ENCODE data around the gene ARHGAP11A. TPM values are rescaled to one million over a fixed set of nuclear protein-coding genes. Genes with fewer than 3 reads are reported as not detected.

ARHGAP11A gene
- total RNA-seq, 1 experiment from 2014 or later: 102 TPM

DNA sequence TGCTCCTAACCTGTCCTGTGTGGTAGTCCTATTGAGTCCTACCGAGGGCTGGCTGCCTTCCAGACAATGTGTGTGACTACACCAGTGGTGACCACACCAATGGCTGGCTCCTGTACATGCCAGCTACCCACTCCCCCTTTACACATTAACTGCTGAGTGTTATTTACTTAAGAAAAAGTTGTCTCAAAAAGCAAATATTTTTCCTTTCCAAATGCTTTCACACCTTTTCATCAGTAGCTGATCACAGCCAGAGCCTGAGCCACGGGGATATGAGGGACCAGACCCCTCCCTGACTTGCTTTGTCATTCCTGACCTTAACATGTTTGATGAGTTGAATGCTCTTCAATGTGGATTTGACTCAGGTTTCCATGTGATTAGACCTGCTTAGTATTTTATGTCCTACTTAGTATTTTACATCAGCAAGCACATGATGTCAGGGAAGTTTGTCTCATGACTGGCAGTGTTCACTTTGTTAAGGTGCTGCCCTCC lies 72.9 kb downstream of the ARHGAP11A start (continued):
- TF ChIP-seq, protein P1, sequence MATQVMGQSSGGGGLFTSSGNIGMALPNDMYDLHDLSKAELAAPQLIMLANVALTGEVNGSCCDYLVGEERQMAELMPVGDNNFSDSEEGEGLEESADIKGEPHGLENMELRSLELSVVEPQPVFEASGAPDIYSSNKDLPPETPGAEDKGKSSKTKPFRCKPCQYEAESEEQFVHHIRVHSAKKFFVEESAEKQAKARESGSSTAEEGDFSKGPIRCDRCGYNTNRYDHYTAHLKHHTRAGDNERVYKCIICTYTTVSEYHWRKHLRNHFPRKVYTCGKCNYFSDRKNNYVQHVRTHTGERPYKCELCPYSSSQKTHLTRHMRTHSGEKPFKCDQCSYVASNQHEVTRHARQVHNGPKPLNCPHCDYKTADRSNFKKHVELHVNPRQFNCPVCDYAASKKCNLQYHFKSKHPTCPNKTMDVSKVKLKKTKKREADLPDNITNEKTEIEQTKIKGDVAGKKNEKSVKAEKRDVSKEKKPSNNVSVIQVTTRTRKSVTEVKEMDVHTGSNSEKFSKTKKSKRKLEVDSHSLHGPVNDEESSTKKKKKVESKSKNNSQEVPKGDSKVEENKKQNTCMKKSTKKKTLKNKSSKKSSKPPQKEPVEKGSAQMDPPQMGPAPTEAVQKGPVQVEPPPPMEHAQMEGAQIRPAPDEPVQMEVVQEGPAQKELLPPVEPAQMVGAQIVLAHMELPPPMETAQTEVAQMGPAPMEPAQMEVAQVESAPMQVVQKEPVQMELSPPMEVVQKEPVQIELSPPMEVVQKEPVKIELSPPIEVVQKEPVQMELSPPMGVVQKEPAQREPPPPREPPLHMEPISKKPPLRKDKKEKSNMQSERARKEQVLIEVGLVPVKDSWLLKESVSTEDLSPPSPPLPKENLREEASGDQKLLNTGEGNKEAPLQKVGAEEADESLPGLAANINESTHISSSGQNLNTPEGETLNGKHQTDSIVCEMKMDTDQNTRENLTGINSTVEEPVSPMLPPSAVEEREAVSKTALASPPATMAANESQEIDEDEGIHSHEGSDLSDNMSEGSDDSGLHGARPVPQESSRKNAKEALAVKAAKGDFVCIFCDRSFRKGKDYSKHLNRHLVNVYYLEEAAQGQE (IDR thresholded peaks at IDR 0.05; ENCODE audit: low read depth): no peak
- no peak for TF ChIP-seq ELF1 (IDR thresholded peaks at IDR 0.05; ENCODE audit: borderline replicate concordance, low read depth)
- TF ChIP-seq ZFX (IDR thresholded peaks at IDR 0.05): no peak
- TF ChIP-seq, protein P2, sequence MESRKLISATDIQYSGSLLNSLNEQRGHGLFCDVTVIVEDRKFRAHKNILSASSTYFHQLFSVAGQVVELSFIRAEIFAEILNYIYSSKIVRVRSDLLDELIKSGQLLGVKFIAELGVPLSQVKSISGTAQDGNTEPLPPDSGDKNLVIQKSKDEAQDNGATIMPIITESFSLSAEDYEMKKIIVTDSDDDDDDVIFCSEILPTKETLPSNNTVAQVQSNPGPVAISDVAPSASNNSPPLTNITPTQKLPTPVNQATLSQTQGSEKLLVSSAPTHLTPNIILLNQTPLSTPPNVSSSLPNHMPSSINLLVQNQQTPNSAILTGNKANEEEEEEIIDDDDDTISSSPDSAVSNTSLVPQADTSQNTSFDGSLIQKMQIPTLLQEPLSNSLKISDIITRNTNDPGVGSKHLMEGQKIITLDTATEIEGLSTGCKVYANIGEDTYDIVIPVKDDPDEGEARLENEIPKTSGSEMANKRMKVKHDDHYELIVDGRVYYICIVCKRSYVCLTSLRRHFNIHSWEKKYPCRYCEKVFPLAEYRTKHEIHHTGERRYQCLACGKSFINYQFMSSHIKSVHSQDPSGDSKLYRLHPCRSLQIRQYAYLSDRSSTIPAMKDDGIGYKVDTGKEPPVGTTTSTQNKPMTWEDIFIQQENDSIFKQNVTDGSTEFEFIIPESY (IDR thresholded peaks at IDR 0.05; ENCODE audit: extremely low read depth, insufficient replicate concordance, low read length): no peak
- no peak for TF ChIP-seq POLR2AphosphoS5 (IDR thresholded peaks at IDR 0.05; ENCODE audit: low read depth, low read length)
- no peak for TF ChIP-seq SIN3A (IDR thresholded peaks at IDR 0.05; ENCODE audit: low read depth)
- TF ChIP-seq ZNF274 (IDR thresholded peaks at IDR 0.05; ENCODE audit: low read depth, low read length): no peak
- TF ChIP-seq EGR1 (IDR thresholded peaks at IDR 0.05; ENCODE audit: low read depth): no peak
- TF ChIP-seq POLR2A (IDR thresholded peaks at IDR 0.05; ENCODE audit: borderline replicate concordance, extremely low read depth, insufficient read depth, insufficient read length): no peak
- TF ChIP-seq TCF7L2 (IDR thresholded peaks at IDR 0.05; ENCODE audit: borderline replicate concordance, extremely low read depth, insufficient read depth, insufficient read length): no peak

Other genes starting within 250 kb of the ARHGAP11A start
- gene GOLGA8K, start 212.2 kb upstream of the ARHGAP11A start, total RNA-seq (2021; ENCODE audit: unreplicated experiment): 3.3 TPM
- 0.49 TPM for gene GOLGA8O, start 159.9 kb upstream of the ARHGAP11A start, total RNA-seq (2021; ENCODE audit: unreplicated experiment)
- gene GOLGA8N, start 22.0 kb upstream of the ARHGAP11A start, total RNA-seq (2021; ENCODE audit: unreplicated experiment): 2.4 TPM
- 1.7 TPM for gene SCG5, start 26.2 kb downstream of the ARHGAP11A start, total RNA-seq (2021; ENCODE audit: unreplicated experiment)
- 0.66 TPM for gene GREM1, start 102.5 kb downstream of the ARHGAP11A start, total RNA-seq (2021; ENCODE audit: unreplicated experiment)

Data from HCT116 (cell line).